ENCODE data around the gene SPATA31A3. TPM values are rescaled to one million over a fixed set of nuclear protein-coding genes. Genes with fewer than 3 reads are reported as not detected.

Gene SPATA31A3
- not detected in 2 replicates for total RNA-seq

DNA sequence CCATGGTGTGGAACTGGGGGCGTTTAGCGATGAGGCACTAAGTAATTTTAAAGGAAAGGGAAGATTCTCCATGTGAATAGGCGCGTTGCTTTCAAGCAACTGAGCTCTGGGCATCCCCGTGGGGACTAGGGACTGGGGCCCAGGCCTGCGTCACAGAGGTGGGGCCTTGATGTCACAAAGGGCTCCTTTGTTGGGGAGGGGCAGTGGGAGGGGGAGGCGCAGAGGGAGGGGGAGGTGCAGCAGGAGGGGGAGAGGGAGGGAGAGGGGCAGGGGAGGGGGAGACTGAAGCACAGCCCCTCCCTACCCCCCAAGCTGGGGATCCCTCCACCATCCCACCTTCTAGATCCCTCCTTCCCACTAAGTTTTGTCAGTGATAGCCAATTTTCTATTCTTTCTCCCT lies at the start of gene SPATA31A3:
TSS of gene SPATA31A3 (minus strand) at position 101 of the 400 bp plus-strand sequence. CDS start at position 72, 29 bp downstream.

Small RNA genes lying within 50 kb of the gene (small RNA-seq; reads per million reads assigned to genes)
- gene AL353770.1 (not detected), gene AL353770.2 (not detected)

Other genes starting within 250 kb of the SPATA31A3 start
- gene ZNF658, start 91.8 kb downstream of the SPATA31A3 start, total RNA-seq = 5.8 and 6.8 TPM in 2 replicates